Measurements from ENCODE around the gene UBL7.
A peak's percentile ranks its signal among the peaks of the same experiment; 100 is the strongest.

The UBL7 gene

GRCh38 chr15:74438206-74438605 lies 22.8 kb downstream of the UBL7 start:
- no peaks in the 10 kb centered on the region for H3K9me3 ChIP-seq (ENCODE audit: control insufficient read depth, insufficient read depth, low read depth, low read length)
- no peaks in the 10 kb centered on the region for H3K36me3 ChIP-seq (ENCODE audit: control insufficient read depth, insufficient read depth, low read length)
- peaks cover 7% of the 10 kb centered on the region; the same call in 1 of the 2 replicates for H3K27me3 ChIP-seq (ENCODE audit: control insufficient read depth, insufficient read depth, low read length)
- H3K4me3 ChIP-seq (ENCODE audit: low read depth, low read length): no peak overlapping the region
- H3K27ac ChIP-seq (ENCODE audit: low read depth, low read length): no peak overlapping the region
- H3K9ac ChIP-seq (ENCODE audit: low read length): no peak overlapping the region
- peaks cover 14% of the 10 kb centered on the region for H3K4me1 ChIP-seq (ENCODE audit: control insufficient read depth, insufficient read depth, low read length)

- no peak overlapping the region for H3K27ac ChIP-seq (ENCODE audit: low read depth, low read length)
- peaks cover 21% of the 10 kb centered on the region; the same call in 1 of the 2 replicates for H3K27me3 ChIP-seq (ENCODE audit: control insufficient read depth, insufficient read depth, low read length)
- peaks cover 22% of the 10 kb centered on the region for H3K4me1 ChIP-seq (ENCODE audit: control insufficient read depth, insufficient read depth, low read length)
- H3K36me3 ChIP-seq (ENCODE audit: control insufficient read depth, insufficient read depth, low read length): no peaks in the 10 kb centered on the region
- H3K9ac ChIP-seq (ENCODE audit: low read length): peak overlapping the region; percentile 46
- peak overlapping the region; percentile 98 for H3K4me3 ChIP-seq (ENCODE audit: low read depth, low read length)
- no peaks in the 10 kb centered on the region for H3K9me3 ChIP-seq (ENCODE audit: control insufficient read depth, insufficient read depth, low read depth, low read length)
These were observed 26.5 kb downstream of the UBL7 start for GRCh38 chr15:74434263-74435136.

GRCh38 chr15:74433592-74434262 lies 27.2 kb downstream of the UBL7 start, which contains the start of gene SEMA7A:
Gene SEMA7A (minus strand): TSS chr15:74433958. CDS start chr15:74433918, 40 bp downstream.
- Histone ChIP-seq H3K9me3 (ENCODE audit: control insufficient read depth, insufficient read depth, low read depth, low read length) (no peaks in the 10 kb centered on the region), H3K9ac (ENCODE audit: low read length) (peak within 1 kb of the TSS; percentile 83), H3K4me3 (ENCODE audit: low read depth, low read length) (peak within 1 kb of the TSS; percentile 98), H3K36me3 (ENCODE audit: control insufficient read depth, insufficient read depth, low read length) (no peaks in the 10 kb centered on the region), H3K27me3 (ENCODE audit: control insufficient read depth, insufficient read depth, low read length) (peaks cover 21% of the 10 kb centered on the region; the same call in 1 of the 2 replicates), H3K4me1 (ENCODE audit: control insufficient read depth, insufficient read depth, low read length) (peaks cover 27% of the 10 kb centered on the region), H3K27ac (ENCODE audit: low read depth, low read length) (peak within 1 kb of the TSS; percentile 54; the same call in 1 of the 2 replicates)

- Histone ChIP-seq H3K27ac (ENCODE audit: low read depth, low read length) (peak overlapping the region; percentile 54; the same call in 1 of the 2 replicates), H3K9ac (ENCODE audit: low read length) (peak overlapping the region; percentile 83), H3K4me1 (ENCODE audit: control insufficient read depth, insufficient read depth, low read length) (peaks cover 33% of the 10 kb centered on the region), H3K4me3 (ENCODE audit: low read depth, low read length) (peak overlapping the region; percentile 98), H3K27me3 (ENCODE audit: control insufficient read depth, insufficient read depth, low read length) (peaks cover 21% of the 10 kb centered on the region; the same call in 1 of the 2 replicates), H3K36me3 (ENCODE audit: control insufficient read depth, insufficient read depth, low read length) (no peaks in the 10 kb centered on the region), H3K9me3 (ENCODE audit: control insufficient read depth, insufficient read depth, low read depth, low read length) (no peaks in the 10 kb centered on the region)
These were observed 27.9 kb downstream of the UBL7 start for GRCh38 chr15:74432968-74433591.

- H3K4me1 ChIP-seq (ENCODE audit: control insufficient read depth, insufficient read depth, low read length): peaks cover 33% of the 10 kb centered on the region
- peak overlapping the region; percentile 21 for H3K9ac ChIP-seq (ENCODE audit: low read length)
These were observed 28.5 kb downstream of the UBL7 start for GRCh38 chr15:74432271-74432967.

GRCh38 chr15:74431645-74432044 lies 29.3 kb downstream of the UBL7 start:
- H3K4me1 ChIP-seq (ENCODE audit: control insufficient read depth, insufficient read depth, low read length): peaks cover 33% of the 10 kb centered on the region
- H3K27me3 ChIP-seq (ENCODE audit: control insufficient read depth, insufficient read depth, low read length): peaks cover 21% of the 10 kb centered on the region; the same call in 1 of the 2 replicates
- no peak overlapping the region for H3K4me3 ChIP-seq (ENCODE audit: low read depth, low read length)
- no peak overlapping the region for H3K27ac ChIP-seq (ENCODE audit: low read depth, low read length)
- H3K36me3 ChIP-seq (ENCODE audit: control insufficient read depth, insufficient read depth, low read length): no peaks in the 10 kb centered on the region
- no peaks in the 10 kb centered on the region for H3K9me3 ChIP-seq (ENCODE audit: control insufficient read depth, insufficient read depth, low read depth, low read length)
- no peak overlapping the region for H3K9ac ChIP-seq (ENCODE audit: low read length)

More at GRCh38 chr15:74432271-74432967, 28.5 kb downstream of the UBL7 start:
- Histone ChIP-seq H3K4me3 (ENCODE audit: low read depth, low read length) (peak overlapping the region; percentile 98), H3K27me3 (ENCODE audit: control insufficient read depth, insufficient read depth, low read length) (peaks cover 21% of the 10 kb centered on the region; the same call in 1 of the 2 replicates), H3K27ac (ENCODE audit: low read depth, low read length) (no peak overlapping the region), H3K9me3 (ENCODE audit: control insufficient read depth, insufficient read depth, low read depth, low read length) (no peaks in the 10 kb centered on the region), H3K36me3 (ENCODE audit: control insufficient read depth, insufficient read depth, low read length) (no peaks in the 10 kb centered on the region)

GRCh38 chr15:74431116-74431515 lies 29.8 kb downstream of the UBL7 start:
- Histone ChIP-seq H3K9ac (ENCODE audit: low read length) (no peak overlapping the region), H3K4me1 (ENCODE audit: control insufficient read depth, insufficient read depth, low read length) (peaks cover 33% of the 10 kb centered on the region), H3K9me3 (ENCODE audit: control insufficient read depth, insufficient read depth, low read depth, low read length) (no peaks in the 10 kb centered on the region), H3K4me3 (ENCODE audit: low read depth, low read length) (no peak overlapping the region), H3K27ac (ENCODE audit: low read depth, low read length) (no peak overlapping the region), H3K27me3 (ENCODE audit: control insufficient read depth, insufficient read depth, low read length) (peaks cover 21% of the 10 kb centered on the region; the same call in 1 of the 2 replicates), H3K36me3 (ENCODE audit: control insufficient read depth, insufficient read depth, low read length) (no peaks in the 10 kb centered on the region)

- H3K4me3 ChIP-seq (ENCODE audit: low read depth, low read length): no peak overlapping the region
- H3K9me3 ChIP-seq (ENCODE audit: control insufficient read depth, insufficient read depth, low read depth, low read length): no peaks in the 10 kb centered on the region
- no peaks in the 10 kb centered on the region for H3K36me3 ChIP-seq (ENCODE audit: control insufficient read depth, insufficient read depth, low read length)
- H3K27ac ChIP-seq (ENCODE audit: low read depth, low read length): no peak overlapping the region
- H3K4me1 ChIP-seq (ENCODE audit: control insufficient read depth, insufficient read depth, low read length): peaks cover 33% of the 10 kb centered on the region
- H3K9ac ChIP-seq (ENCODE audit: low read length): no peak overlapping the region
- peaks cover 21% of the 10 kb centered on the region; the same call in 1 of the 2 replicates for H3K27me3 ChIP-seq (ENCODE audit: control insufficient read depth, insufficient read depth, low read length)
These were observed 30.4 kb downstream of the UBL7 start for GRCh38 chr15:74430510-74430951.

GRCh38 chr15:74429781-74430400 lies 31.1 kb downstream of the UBL7 start:
- Histone ChIP-seq H3K4me1 (ENCODE audit: control insufficient read depth, insufficient read depth, low read length) (peaks cover 32% of the 10 kb centered on the region), H3K27ac (ENCODE audit: low read depth, low read length) (no peak overlapping the region), H3K27me3 (ENCODE audit: control insufficient read depth, insufficient read depth, low read length) (peaks cover 21% of the 10 kb centered on the region; the same call in 1 of the 2 replicates)

More at GRCh38 chr15:74429781-74430400, 31.1 kb downstream of the UBL7 start:
- no peak overlapping the region for H3K4me3 ChIP-seq (ENCODE audit: low read depth, low read length)
- H3K9ac ChIP-seq (ENCODE audit: low read length): no peak overlapping the region
- no peaks in the 10 kb centered on the region for H3K36me3 ChIP-seq (ENCODE audit: control insufficient read depth, insufficient read depth, low read length)
- H3K9me3 ChIP-seq (ENCODE audit: control insufficient read depth, insufficient read depth, low read depth, low read length): no peaks in the 10 kb centered on the region
